Measurements from ENCODE around the gene NELL2. TPM values are rescaled to one million over a fixed set of nuclear protein-coding genes. Genes with fewer than 3 reads are reported as not detected.

Gene NELL2
- total and polyA plus RNA-seq, 8 donors = 0.27 to 0.79 (median 0.71) TPM

DNA sequence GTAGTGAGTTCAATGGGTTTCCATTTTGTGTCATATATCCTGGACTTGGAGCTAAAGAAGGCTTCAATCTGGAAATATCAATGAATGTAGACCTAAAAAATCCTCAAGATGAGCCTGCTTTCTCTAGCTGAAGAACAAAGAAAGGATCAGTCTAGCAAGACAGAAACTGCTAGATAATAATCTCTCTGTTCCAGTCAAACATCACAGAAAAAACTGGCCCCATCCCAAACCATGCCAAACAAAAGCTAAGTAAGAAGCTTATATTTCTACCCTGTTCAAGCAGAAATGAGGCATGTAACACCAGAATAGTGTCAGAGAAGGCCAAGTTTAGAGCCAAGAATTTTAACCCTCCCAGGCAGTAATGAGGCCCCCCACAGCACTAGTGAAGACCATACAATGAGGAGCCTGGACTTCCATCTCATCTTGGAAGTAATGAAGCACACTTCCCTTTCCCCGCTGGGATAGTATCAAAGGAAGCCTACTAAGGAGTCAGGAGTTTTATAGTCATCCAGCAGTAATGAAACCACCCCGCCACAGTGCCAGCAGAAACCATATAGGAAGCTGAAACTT, 95.8 kb downstream of the NELL2 start:
- intact Hi-C loops (cut with DNase I) = no loop called here
- no peak overlapping the region for H3K4me3 ChIP-seq
- TF ChIP-seq, protein P1, sequence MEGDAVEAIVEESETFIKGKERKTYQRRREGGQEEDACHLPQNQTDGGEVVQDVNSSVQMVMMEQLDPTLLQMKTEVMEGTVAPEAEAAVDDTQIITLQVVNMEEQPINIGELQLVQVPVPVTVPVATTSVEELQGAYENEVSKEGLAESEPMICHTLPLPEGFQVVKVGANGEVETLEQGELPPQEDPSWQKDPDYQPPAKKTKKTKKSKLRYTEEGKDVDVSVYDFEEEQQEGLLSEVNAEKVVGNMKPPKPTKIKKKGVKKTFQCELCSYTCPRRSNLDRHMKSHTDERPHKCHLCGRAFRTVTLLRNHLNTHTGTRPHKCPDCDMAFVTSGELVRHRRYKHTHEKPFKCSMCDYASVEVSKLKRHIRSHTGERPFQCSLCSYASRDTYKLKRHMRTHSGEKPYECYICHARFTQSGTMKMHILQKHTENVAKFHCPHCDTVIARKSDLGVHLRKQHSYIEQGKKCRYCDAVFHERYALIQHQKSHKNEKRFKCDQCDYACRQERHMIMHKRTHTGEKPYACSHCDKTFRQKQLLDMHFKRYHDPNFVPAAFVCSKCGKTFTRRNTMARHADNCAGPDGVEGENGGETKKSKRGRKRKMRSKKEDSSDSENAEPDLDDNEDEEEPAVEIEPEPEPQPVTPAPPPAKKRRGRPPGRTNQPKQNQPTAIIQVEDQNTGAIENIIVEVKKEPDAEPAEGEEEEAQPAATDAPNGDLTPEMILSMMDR (IDR thresholded peaks at IDR 0.05) = no peak
- no peak overlapping the region for H3K27ac ChIP-seq
- no peaks in the 10 kb centered on the region for H3K27me3 ChIP-seq
- no peaks in the 10 kb centered on the region for H3K4me1 ChIP-seq
- DNase-seq = no peak
- ATAC-seq = no peak
- H3K36me3 ChIP-seq = no peaks in the 10 kb centered on the region
- no peaks in the 10 kb centered on the region for H3K9me3 ChIP-seq
- FAIRE-seq = no peak
- 84 to 86% methylated on average over 2 of the region's 2 CpGs for WGBS, 2 donors

DNA sequence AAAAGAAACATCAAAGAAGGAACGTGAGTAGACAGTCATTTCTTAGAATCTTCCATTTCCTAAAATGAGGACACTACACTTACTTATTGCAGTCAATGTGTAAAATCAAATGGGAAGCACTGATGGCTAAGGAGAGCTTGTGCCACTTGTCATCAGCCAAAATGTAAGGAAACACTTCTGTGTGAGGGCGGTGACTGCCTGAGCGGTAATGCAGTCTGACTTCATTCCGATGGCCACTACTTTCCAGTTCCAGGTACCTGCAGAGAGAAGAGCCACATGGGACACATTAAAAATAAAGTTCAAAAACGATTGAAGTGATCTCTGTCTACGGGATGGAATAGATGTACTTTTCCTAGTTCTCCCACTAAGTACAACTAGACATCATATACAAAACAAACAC, 96.3 kb downstream of the NELL2 start:
- intact Hi-C loops (cut with DNase I) = no loop called here
- FAIRE-seq (no peak), DNase-seq (no peak), ATAC-seq (no peak)
- Histone ChIP-seq H3K4me1 (no peaks in the 10 kb centered on the region), H3K27me3 (no peaks in the 10 kb centered on the region), H3K36me3 (no peaks in the 10 kb centered on the region), H3K27ac (no peak overlapping the region), H3K9me3 (no peaks in the 10 kb centered on the region), H3K4me3 (no peak overlapping the region)
- WGBS, 2 donors = 70 to 78% methylated on average over 6 of the region's 6 CpGs
- TF ChIP-seq, protein P1 (IDR thresholded peaks at IDR 0.05) = no peak

DNA sequence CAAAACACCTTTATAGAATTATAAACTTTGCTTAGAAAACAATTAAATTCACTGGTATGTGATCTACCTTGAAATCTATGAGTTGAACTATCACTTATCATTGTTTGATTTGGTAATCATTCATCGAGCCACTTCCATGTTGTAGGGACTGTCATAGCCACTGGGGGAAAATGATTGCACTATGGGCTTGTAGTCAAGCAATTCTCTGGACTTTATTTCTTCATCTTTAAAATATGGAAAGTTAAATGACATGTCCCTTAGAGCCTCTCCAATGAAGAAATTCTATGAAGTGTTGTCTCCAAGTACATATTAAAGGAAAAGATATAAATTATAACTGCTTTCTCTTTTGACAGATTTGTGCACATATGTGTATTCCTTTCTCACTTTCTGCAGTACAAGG, 97.3 kb downstream of the NELL2 start:
- Histone ChIP-seq H3K4me1 (no peaks in the 10 kb centered on the region), H3K36me3 (no peaks in the 10 kb centered on the region), H3K27me3 (no peaks in the 10 kb centered on the region), H3K4me3 (no peak overlapping the region), H3K27ac (no peak overlapping the region), H3K9me3 (no peaks in the 10 kb centered on the region)
- DNase-seq (no peak), ATAC-seq (no peak), FAIRE-seq (no peak)
- TF ChIP-seq, protein P1 (IDR thresholded peaks at IDR 0.05) = no peak
- intact Hi-C loops (cut with DNase I) = no loop called here
- WGBS, 2 donors = 61 to 63% methylated on average over 1 of the region's 1 CpG

DNA sequence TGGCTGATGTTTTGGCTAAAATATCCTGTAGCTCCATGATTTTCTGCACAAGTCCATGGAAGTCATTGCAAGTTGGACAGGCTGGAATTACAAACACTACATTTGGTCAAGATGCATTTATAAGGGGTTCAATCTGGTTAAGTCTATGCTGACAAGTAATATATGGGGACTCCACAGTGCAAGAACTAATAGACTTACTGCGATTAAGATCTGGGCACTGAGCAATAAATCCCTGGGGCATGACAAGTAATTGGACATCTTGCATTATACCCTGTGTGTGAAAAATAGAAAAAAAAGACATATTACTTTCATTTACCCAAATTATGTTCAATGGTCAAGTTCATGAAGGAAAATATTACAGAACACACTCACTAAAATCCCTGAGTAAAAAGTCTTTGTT, 99.1 kb downstream of the NELL2 start:
- DNase-seq (no peak), FAIRE-seq (no peak), ATAC-seq (no peak)
- no peaks in the 10 kb centered on the region for H3K36me3 ChIP-seq
- 82 to 94% methylated on average over 1 of the region's 1 CpG for WGBS, 2 donors
- H3K27me3 ChIP-seq = no peaks in the 10 kb centered on the region
- intact Hi-C loops (cut with DNase I) = no loop called here
- TF ChIP-seq, protein P1 (IDR thresholded peaks at IDR 0.05) = no peak
- no peaks in the 10 kb centered on the region for H3K4me1 ChIP-seq
- H3K27ac ChIP-seq = no peak overlapping the region
- no peak overlapping the region for H3K4me3 ChIP-seq
- no peaks in the 10 kb centered on the region for H3K9me3 ChIP-seq

DNA sequence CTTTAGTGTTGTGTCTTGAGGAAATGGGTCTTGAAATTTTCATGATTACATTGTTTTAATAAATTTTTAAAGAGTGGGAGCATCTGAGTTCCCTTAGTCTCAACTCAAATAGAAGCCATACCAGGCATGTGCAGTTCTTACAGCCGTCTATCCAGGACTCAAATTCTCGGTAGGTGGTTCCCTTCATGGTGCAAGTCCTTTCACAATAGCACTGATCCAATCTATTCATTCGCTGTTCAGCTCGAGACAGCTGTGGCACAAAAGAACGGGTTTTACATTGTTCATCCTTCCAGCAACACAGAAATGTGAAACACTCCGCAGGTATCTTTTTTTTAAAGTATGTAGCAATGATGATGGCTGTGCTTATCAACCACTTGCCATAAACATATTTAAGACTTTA, 100.2 kb downstream of the NELL2 start:
- H3K9me3 ChIP-seq = no peaks in the 10 kb centered on the region

More for the DNA sequence above, 100.2 kb downstream of the NELL2 start:
- Histone ChIP-seq H3K4me3 (no peak overlapping the region), H3K36me3 (no peaks in the 10 kb centered on the region), H3K4me1 (no peaks in the 10 kb centered on the region), H3K27me3 (no peaks in the 10 kb centered on the region), H3K27ac (no peak overlapping the region)
- 63 to 68% methylated on average over 6 of the region's 6 CpGs for WGBS, 2 donors
- intact Hi-C loops (cut with DNase I) = no loop called here
- DNase-seq (no peak), ATAC-seq (no peak), FAIRE-seq (no peak)
- TF ChIP-seq, protein P1 (IDR thresholded peaks at IDR 0.05) = no peak
